H9 (cell line): ENCODE results near the gene OTUD6A. TPM values are rescaled to one million over a fixed set of nuclear protein-coding genes. Genes with fewer than 3 reads are reported as not detected.

ENCODE experiments used
- DNase-seq: peaks from one replicate; pipeline ENCODE4 v3.0.0-alpha.2; 2017
- H2AFZ ChIP-seq: one replicate; pipeline ENCODE4 v1.6.1; 2013; ENCODE audit warnings: mild to moderate bottlenecking, low read length, control low read depth, moderate library complexity
- H2AK5ac ChIP-seq: 2 replicates; pipeline ENCODE4 v1.6.1; 2013; ENCODE audit warnings: low read length, control low read depth, mixed read lengths; ENCODE audit not compliant: insufficient read length
- H2BK120ac ChIP-seq: one replicate; pipeline ENCODE4 v1.6.1; 2013; ENCODE audit warnings: low read depth, mild to moderate bottlenecking, low read length, control low read depth, inconsistent platforms; ENCODE audit not compliant: poor library complexity, severe bottlenecking
- H2BK12ac ChIP-seq: 2 replicates; pipeline ENCODE4 v1.6.1; 2013; ENCODE audit warnings: low read length, control low read depth, mixed read lengths, low read depth; ENCODE audit not compliant: insufficient read length
- H2BK15ac ChIP-seq: 2 replicates; pipeline ENCODE4 v1.6.1; 2013; ENCODE audit warnings: low read depth, low read length, control low read depth
- H2BK20ac ChIP-seq: one replicate; pipeline ENCODE4 v1.6.1; 2013; ENCODE audit warnings: low read depth, mild to moderate bottlenecking, low read length, control low read depth, inconsistent platforms; ENCODE audit not compliant: poor library complexity, severe bottlenecking
- H2BK5ac ChIP-seq: 2 replicates; pipeline ENCODE4 v1.6.1; 2013; ENCODE audit warnings: low read length, control low read depth, mixed read lengths; ENCODE audit not compliant: insufficient read length
- H3K14ac ChIP-seq: 2 replicates; pipeline ENCODE4 v1.6.1; 2013; ENCODE audit warnings: low read length, control low read depth; ENCODE audit not compliant: insufficient read depth
- H3K18ac ChIP-seq: 2 replicates; pipeline ENCODE4 v1.6.1; 2013; ENCODE audit warnings: low read depth, mild to moderate bottlenecking, mixed read lengths, low read length, control low read depth; ENCODE audit not compliant: insufficient read length
- H3K23ac ChIP-seq: 2 replicates; pipeline ENCODE4 v1.6.1; 2013; ENCODE audit warnings: low read length, control low read depth, mixed read lengths, low read depth; ENCODE audit not compliant: insufficient read length
- H3K23me2 ChIP-seq: 2 replicates; pipeline ENCODE4 v1.6.1; 2013; ENCODE audit warnings: low read depth, mild to moderate bottlenecking, mixed read lengths, low read length, control low read depth; ENCODE audit not compliant: insufficient read length, poor library complexity, severe bottlenecking
- H3K27ac ChIP-seq: 2 replicates; pipeline ENCODE4 v1.5.1; 2013; ENCODE audit warnings: low read length, control low read depth, mixed read lengths, low read depth; ENCODE audit not compliant: insufficient read length
- H3K27me3 ChIP-seq: 2 replicates; pipeline ENCODE4 v1.6.1; 2013; ENCODE audit warnings: low read length, control low read depth, inconsistent platforms; ENCODE audit not compliant: insufficient read depth
- H3K4ac ChIP-seq: 2 replicates; pipeline ENCODE4 v1.6.1; 2013; ENCODE audit warnings: low read depth, mild to moderate bottlenecking, control low read depth, inconsistent platforms, low read length, moderate library complexity
- H3K4me1 ChIP-seq: 2 replicates; pipeline ENCODE4 v1.6.1; 2013; ENCODE audit warnings: low read length, control low read depth, inconsistent platforms; ENCODE audit not compliant: insufficient read depth
- H3K4me2 ChIP-seq: 2 replicates; pipeline ENCODE4 v1.6.1; 2013; ENCODE audit warnings: low read length, control low read depth, mixed read lengths; ENCODE audit not compliant: insufficient read length, insufficient read depth
- H3K56ac ChIP-seq: 2 replicates; pipeline ENCODE4 v1.6.1; 2013; ENCODE audit warnings: low read depth, mild to moderate bottlenecking, mixed read lengths, low read length, control low read depth; ENCODE audit not compliant: insufficient read length
- H3K79me1 ChIP-seq: 2 replicates; pipeline ENCODE4 v1.6.1; 2013; ENCODE audit warnings: low read depth, mild to moderate bottlenecking, moderate library complexity, low read length, control low read depth, inconsistent platforms; ENCODE audit not compliant: insufficient read depth, poor library complexity, severe bottlenecking
- H3K79me2 ChIP-seq: 2 replicates; pipeline ENCODE4 v1.6.1; 2013; ENCODE audit warnings: low read length, control low read depth, inconsistent platforms; ENCODE audit not compliant: insufficient read depth
- H3K9ac ChIP-seq: 2 replicates; pipeline ENCODE4 v1.6.1; 2013; ENCODE audit warnings: low read length, control low read depth, mixed read lengths; ENCODE audit not compliant: insufficient read length; ENCODE audit errors: extremely low read depth
- H3K9me3 ChIP-seq: one replicate; pipeline ENCODE4 v1.6.1; 2013; ENCODE audit warnings: low read depth, low read length, inconsistent platforms; ENCODE audit not compliant: control insufficient read depth
- H3T11ph ChIP-seq: one replicate; pipeline ENCODE4 v1.6.1; 2013; ENCODE audit warnings: mild to moderate bottlenecking, low read length, control low read depth, inconsistent platforms
- H4K20me1 ChIP-seq: one replicate; pipeline ENCODE4 v1.6.1; 2013; ENCODE audit not compliant: control insufficient read depth, insufficient read length, insufficient read depth
- H4K5ac ChIP-seq: 2 replicates; pipeline ENCODE4 v1.6.1; 2013; ENCODE audit warnings: low read depth, mild to moderate bottlenecking, mixed read lengths, low read length, control low read depth; ENCODE audit not compliant: insufficient read length
- H4K8ac ChIP-seq: replicated peaks from 2 replicates; pipeline ENCODE4 v1.6.1; 2013; ENCODE audit warnings: low read length, control low read depth, mixed read lengths, low read depth; ENCODE audit not compliant: insufficient read length
- H4K91ac ChIP-seq: 2 replicates; pipeline ENCODE4 v1.6.1; 2013; ENCODE audit warnings: low read depth, mild to moderate bottlenecking, moderate library complexity, mixed read lengths, low read length, control low read depth; ENCODE audit not compliant: insufficient read length
- H3K27ac Mint-ChIP-seq, 3 experiments: 2 replicates in 2 of 3; 3 replicates in 1 of 3; pipeline ENCODE4 v1.8.0; 2020 to 2021; ENCODE audit warnings: mixed read lengths in 3 of 3, mild to moderate bottlenecking in 1 of 3, moderate library complexity in 1 of 3
- H3K27me3 Mint-ChIP-seq: 2 replicates; pipeline ENCODE4 v1.8.0; 2021; ENCODE audit warnings: low read depth, mild to moderate bottlenecking, moderate library complexity, mixed read lengths
- H3K36me3 Mint-ChIP-seq, 3 experiments: 2 replicates in 2 of 3; 3 replicates in 1 of 3; pipeline ENCODE4 v1.8.0; 2020 to 2021; ENCODE audit warnings: low read depth in 3 of 3, mixed read lengths in 3 of 3; ENCODE audit not compliant: insufficient read depth in 1 of 3
- H3K4me1 Mint-ChIP-seq, 2 experiments: 2 replicates each; pipeline ENCODE4 v1.8.0; 2020; ENCODE audit warnings: mixed read lengths in 2 of 2
- H3K4me3 Mint-ChIP-seq, 2 experiments: 2 replicates in 1 of 2; 3 replicates in 1 of 2; pipeline ENCODE4 v1.8.0; 2020 to 2021; ENCODE audit warnings: mild to moderate bottlenecking in 2 of 2, mixed read lengths in 2 of 2, moderate library complexity in 1 of 2
- H3K9me3 Mint-ChIP-seq, 2 experiments: 2 replicates in 1 of 2; 3 replicates in 1 of 2; pipeline ENCODE4 v1.8.0; 2020; ENCODE audit warnings: mild to moderate bottlenecking in 2 of 2, mixed read lengths in 2 of 2, moderate library complexity in 1 of 2
- WGBS: extraction: QIAGEN DNeasy Blood & Tissue Kit; methylation state at CpG from one replicate; pipeline ENCODE4 v1.1.7; 2013; ENCODE audit warnings: missing lambda C conversion rate, low lambda C conversion rate, mixed read lengths; ENCODE audit not compliant: insufficient read length; ENCODE audit errors: extremely low coverage; 5-methylcytosine and 5-hydroxymethylcytosine counted together
- total RNA-seq: library from RNA; stranded (reverse); gene quantifications from 2 replicates; pipeline ENCODE4 v1.2.1, GENCODE V29; 2021
- TF ChIP-seq, protein P1 (sequence below): fragments of 200-600 bp; sonication (generic); conservative IDR thresholded peaks from 3 replicates; pipeline ENCODE4 v1.8.0; 2021; ENCODE audit warnings: antibody characterized with exemption, mild to moderate bottlenecking

Gene OTUD6A
- total RNA-seq, 1 experiment from 2014 or later = not detected

DNA sequence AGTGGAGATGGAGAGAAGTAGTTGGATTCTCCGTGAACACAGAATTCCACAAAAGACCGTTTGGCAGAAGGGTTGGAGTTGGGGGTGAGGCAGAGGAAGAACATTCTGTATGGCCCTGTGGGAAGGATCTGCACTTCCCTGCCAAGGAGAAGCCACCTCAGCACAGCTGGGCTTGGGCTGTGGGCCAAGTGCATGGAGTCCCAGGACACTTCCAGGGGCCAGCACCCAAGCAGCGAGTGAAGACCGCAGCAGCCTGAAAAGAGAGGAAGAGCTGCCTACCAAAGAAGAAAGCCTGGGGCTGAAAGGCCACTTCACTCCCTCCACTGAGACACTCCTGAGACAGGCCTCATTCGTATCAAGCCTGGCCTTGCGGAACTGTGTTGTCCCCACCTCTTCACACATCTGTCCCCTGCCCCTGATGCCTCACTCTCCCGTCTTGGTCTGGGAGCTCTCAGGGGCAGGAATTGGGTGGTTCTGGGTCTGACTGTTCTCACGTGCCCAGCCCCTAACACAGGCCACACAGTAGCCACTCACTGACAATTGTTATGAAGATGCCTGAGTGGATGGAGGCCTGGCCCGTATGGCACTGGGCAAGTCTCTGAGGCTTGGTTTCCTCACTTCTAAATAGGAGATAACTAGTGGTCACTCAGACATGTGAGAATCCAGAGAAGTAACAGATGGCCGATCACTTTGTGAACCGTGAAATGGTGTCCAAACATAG lies 9.2 kb upstream of the OTUD6A start:
- Mint-ChIP-seq H3K36me3 (no peaks in the 10 kb centered on the region; a peak in 2 of 7 replicates), H3K4me3 (no peak overlapping the region), H3K27me3 (no peaks in the 10 kb centered on the region; the same call in none of the 2 replicates), H3K9me3 (peaks cover 65 to 69% of the 10 kb centered on the region in 2 experiments), H3K4me1 (no peaks in the 10 kb centered on the region), H3K27ac (no peak overlapping the region)
- no peak overlapping the region for H3K23ac ChIP-seq
- no peak overlapping the region for H3T11ph ChIP-seq
- H3K4me1 ChIP-seq = no peaks in the 10 kb centered on the region
- no peak overlapping the region for H4K91ac ChIP-seq
- no peak for DNase-seq
- peaks cover 4% of the 10 kb centered on the region for H4K20me1 ChIP-seq
- H3K18ac ChIP-seq = no peak overlapping the region
- H3K4me2 ChIP-seq = no peak overlapping the region
- H2AFZ ChIP-seq = no peak overlapping the region
- H3K23me2 ChIP-seq = no peaks in the 10 kb centered on the region
- H2BK15ac ChIP-seq = no peak overlapping the region
- no peak overlapping the region for H3K27ac ChIP-seq
- H2BK20ac ChIP-seq = no peak overlapping the region
- no peak overlapping the region for H4K8ac ChIP-seq
- H2AK5ac ChIP-seq = no peak overlapping the region
- H3K27me3 ChIP-seq = no peaks in the 10 kb centered on the region
- H3K56ac ChIP-seq = no peak overlapping the region
- H2BK5ac ChIP-seq = no peak overlapping the region
- no peak overlapping the region for H2BK120ac ChIP-seq
- no peak overlapping the region for H4K5ac ChIP-seq
- no peak overlapping the region for H3K9ac ChIP-seq
- H3K79me1 ChIP-seq = no peaks in the 10 kb centered on the region
- TF ChIP-seq, protein P1, sequence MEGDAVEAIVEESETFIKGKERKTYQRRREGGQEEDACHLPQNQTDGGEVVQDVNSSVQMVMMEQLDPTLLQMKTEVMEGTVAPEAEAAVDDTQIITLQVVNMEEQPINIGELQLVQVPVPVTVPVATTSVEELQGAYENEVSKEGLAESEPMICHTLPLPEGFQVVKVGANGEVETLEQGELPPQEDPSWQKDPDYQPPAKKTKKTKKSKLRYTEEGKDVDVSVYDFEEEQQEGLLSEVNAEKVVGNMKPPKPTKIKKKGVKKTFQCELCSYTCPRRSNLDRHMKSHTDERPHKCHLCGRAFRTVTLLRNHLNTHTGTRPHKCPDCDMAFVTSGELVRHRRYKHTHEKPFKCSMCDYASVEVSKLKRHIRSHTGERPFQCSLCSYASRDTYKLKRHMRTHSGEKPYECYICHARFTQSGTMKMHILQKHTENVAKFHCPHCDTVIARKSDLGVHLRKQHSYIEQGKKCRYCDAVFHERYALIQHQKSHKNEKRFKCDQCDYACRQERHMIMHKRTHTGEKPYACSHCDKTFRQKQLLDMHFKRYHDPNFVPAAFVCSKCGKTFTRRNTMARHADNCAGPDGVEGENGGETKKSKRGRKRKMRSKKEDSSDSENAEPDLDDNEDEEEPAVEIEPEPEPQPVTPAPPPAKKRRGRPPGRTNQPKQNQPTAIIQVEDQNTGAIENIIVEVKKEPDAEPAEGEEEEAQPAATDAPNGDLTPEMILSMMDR = no peak
- H2BK12ac ChIP-seq = no peak overlapping the region
- H3K79me2 ChIP-seq = no peaks in the 10 kb centered on the region
- H3K4ac ChIP-seq = no peak overlapping the region
- H3K14ac ChIP-seq = no peak overlapping the region
- H3K9me3 ChIP-seq = peaks cover 46% of the 10 kb centered on the region
- WGBS = no CpG with 5 or more reads among the region's 11 CpGs
